ENCODE measurements around the gene PRKCE. TPM values are rescaled to one million over a fixed set of nuclear protein-coding genes. Genes with fewer than 3 reads are reported as not detected.

The PRKCE gene
- total and polyA plus RNA-seq, 2 experiments from 2014 or later: 0.94 to 1.2 TPM

DNA sequence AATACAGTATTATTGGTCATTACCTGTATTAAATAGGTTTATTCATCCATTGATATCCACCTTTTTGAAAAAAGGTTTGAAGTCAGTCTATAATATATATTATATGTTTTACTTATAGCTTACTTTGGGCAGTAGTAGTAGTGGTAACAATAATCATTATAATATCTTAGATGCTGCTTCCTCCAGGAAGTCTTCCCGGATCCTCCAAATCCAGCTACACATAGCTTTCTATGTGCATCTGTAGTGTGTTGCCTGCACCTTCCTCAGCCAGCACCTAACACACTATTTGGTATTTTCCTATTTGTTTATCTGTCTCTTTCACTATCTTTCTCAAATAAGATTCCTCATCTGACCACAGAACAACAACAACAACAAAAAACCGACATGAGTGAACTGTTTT lies 81.0 kb downstream of the PRKCE start:
- Histone ChIP-seq H3K4me3 (no peak overlapping the region), H3K27me3 (ENCODE audit: insufficient read depth) (no peaks in the 10 kb centered on the region), H3K27ac (ENCODE audit: low read depth) (no peak overlapping the region), H4K20me1 (replicated peaks; ENCODE audit: insufficient read depth) (no peaks in the 10 kb centered on the region), H3K4me2 (no peak overlapping the region), H3K36me3 (ENCODE audit: insufficient read depth) (no peaks in the 10 kb centered on the region), H3F3A (replicated peaks; ENCODE audit: low read depth) (no peaks in the 10 kb centered on the region), H3K9me2 (ENCODE audit: insufficient read depth) (no peaks in the 10 kb centered on the region; the same call in 1 of the 2 replicates), H3K4me1 (ENCODE audit: insufficient read depth) (peaks cover 4% of the 10 kb centered on the region; the same call in 1 of the 2 replicates), H3K79me2 (replicated peaks; ENCODE audit: insufficient read depth) (no peaks in the 10 kb centered on the region), H2AFZ (no peak overlapping the region)
- Mint-ChIP-seq H3K9me3 (no peaks in the 10 kb centered on the region), H3K36me3 (ENCODE audit: low read depth) (no peaks in the 10 kb centered on the region), H3K27ac (no peak overlapping the region), H3K4me3 (no peak overlapping the region), H3K27me3 (ENCODE audit: insufficient read depth, low read depth, poor library complexity) (peaks cover 9% of the 10 kb centered on the region), H3K4me1 (peaks cover 12% of the 10 kb centered on the region)
- TF ChIP-seq, protein P1, sequence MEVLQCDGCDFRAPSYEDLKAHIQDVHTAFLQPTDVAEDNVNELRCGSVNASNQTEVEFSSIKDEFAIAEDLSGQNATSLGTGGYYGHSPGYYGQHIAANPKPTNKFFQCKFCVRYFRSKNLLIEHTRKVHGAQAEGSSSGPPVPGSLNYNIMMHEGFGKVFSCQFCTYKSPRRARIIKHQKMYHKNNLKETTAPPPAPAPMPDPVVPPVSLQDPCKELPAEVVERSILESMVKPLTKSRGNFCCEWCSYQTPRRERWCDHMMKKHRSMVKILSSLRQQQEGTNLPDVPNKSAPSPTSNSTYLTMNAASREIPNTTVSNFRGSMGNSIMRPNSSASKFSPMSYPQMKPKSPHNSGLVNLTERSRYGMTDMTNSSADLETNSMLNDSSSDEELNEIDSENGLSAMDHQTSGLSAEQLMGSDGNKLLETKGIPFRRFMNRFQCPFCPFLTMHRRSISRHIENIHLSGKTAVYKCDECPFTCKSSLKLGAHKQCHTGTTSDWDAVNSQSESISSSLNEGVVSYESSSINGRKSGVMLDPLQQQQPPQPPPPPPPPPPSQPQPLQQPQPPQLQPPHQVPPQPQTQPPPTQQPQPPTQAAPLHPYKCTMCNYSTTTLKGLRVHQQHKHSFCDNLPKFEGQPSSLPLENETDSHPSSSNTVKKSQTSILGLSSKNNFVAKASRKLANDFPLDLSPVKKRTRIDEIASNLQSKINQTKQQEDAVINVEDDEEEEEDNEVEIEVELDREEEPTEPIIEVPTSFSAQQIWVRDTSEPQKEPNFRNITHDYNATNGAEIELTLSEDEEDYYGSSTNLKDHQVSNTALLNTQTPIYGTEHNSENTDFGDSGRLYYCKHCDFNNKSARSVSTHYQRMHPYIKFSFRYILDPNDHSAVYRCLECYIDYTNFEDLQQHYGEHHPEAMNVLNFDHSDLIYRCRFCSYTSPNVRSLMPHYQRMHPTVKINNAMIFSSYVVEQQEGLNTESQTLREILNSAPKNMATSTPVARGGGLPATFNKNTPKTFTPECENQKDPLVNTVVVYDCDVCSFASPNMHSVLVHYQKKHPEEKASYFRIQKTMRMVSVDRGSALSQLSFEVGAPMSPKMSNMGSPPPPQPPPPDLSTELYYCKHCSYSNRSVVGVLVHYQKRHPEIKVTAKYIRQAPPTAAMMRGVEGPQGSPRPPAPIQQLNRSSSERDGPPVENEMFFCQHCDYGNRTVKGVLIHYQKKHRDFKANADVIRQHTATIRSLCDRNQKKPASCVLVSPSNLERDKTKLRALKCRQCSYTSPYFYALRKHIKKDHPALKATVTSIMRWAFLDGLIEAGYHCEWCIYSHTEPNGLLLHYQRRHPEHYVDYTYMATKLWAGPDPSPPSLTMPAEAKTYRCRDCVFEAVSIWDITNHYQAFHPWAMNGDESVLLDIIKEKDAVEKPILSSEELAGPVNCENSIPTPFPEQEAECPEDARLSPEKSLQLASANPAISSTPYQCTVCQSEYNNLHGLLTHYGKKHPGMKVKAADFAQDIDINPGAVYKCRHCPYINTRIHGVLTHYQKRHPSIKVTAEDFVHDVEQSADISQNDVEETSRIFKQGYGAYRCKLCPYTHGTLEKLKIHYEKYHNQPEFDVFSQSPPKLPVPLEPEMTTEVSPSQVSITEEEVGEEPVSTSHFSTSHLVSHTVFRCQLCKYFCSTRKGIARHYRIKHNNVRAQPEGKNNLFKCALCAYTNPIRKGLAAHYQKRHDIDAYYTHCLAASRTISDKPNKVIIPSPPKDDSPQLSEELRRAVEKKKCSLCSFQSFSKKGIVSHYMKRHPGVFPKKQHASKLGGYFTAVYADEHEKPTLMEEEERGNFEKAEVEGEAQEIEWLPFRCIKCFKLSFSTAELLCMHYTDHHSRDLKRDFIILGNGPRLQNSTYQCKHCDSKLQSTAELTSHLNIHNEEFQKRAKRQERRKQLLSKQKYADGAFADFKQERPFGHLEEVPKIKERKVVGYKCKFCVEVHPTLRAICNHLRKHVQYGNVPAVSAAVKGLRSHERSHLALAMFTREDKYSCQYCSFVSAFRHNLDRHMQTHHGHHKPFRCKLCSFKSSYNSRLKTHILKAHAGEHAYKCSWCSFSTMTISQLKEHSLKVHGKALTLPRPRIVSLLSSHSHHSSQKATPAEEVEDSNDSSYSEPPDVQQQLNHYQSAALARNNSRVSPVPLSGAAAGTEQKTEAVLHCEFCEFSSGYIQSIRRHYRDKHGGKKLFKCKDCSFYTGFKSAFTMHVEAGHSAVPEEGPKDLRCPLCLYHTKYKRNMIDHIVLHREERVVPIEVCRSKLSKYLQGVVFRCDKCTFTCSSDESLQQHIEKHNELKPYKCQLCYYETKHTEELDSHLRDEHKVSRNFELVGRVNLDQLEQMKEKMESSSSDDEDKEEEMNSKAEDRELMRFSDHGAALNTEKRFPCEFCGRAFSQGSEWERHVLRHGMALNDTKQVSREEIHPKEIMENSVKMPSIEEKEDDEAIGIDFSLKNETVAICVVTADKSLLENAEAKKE (CRISPR knock-in tag; IDR thresholded peaks at IDR 0.05): no peak
- TF ChIP-seq CTCF (conservative IDR thresholded peaks at IDR 0.05; ENCODE audit: low read depth in 2 of 2) (no peak), CREB1 (CRISPR knock-in tag; IDR thresholded peaks at IDR 0.05; ENCODE audit: low read depth) (no peak), STAT1 (IDR thresholded peaks at IDR 0.05; ENCODE audit: unreplicated experiment) (no peak), EZH2phosphoT487 (IDR thresholded peaks at IDR 0.05; ENCODE audit: unreplicated experiment) (no peak), EZH2 (IDR thresholded peaks at IDR 0.05; ENCODE audit: low read depth, unreplicated experiment) (no peak)
- TF ChIP-seq, protein P2, sequence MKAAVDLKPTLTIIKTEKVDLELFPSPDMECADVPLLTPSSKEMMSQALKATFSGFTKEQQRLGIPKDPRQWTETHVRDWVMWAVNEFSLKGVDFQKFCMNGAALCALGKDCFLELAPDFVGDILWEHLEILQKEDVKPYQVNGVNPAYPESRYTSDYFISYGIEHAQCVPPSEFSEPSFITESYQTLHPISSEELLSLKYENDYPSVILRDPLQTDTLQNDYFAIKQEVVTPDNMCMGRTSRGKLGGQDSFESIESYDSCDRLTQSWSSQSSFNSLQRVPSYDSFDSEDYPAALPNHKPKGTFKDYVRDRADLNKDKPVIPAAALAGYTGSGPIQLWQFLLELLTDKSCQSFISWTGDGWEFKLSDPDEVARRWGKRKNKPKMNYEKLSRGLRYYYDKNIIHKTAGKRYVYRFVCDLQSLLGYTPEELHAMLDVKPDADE (IDR thresholded peaks at IDR 0.05): no peak
- DNase-seq (ENCODE audit: low spot score) (no peak), ATAC-seq (no peak)
